K562 (cell line): ENCODE results near the gene SP4. TPM values are rescaled to one million over a fixed set of nuclear protein-coding genes. Genes with fewer than 3 reads are reported as not detected.

Source experiments
- ATAC-seq: fragments of 200-7000 bp; cut with Tn5 transposase; 3 replicates; pipeline ENCODE4 v1.9.1; 2020; ENCODE audit warnings: moderate library complexity
- BruUV-seq: library from RNA; stranded (reverse); fragments of 400-500 nt; replicated peaks from 2 replicates; lab custom pipeline; 2021; lab: Mats Ljungman, UMichigan
- CTCF ChIA-PET: fragments of 300-600 bp; formaldehyde crosslinking; extraction: SDS; loops from one replicate; lab custom pipeline; 2021; ENCODE audit warnings: low intra/inter-chr PET ratio; lab: Yijun Ruan, JAX
- POLR2A ChIA-PET: fragments of 300-600, 350-650 bp; sonication (Branson Sonifier 250); formaldehyde crosslinking; extraction: SDS; loops from one replicate; lab custom pipeline; 2021; ENCODE audit warnings: antibody characterized with exemption, inconsistent platforms; lab: Yijun Ruan, JAX
- DNase-seq, 4 experiments: peaks; one replicate each; pipeline versions ENCODE4 v3.0.0 to v3.0.0-alpha.2; 2011 to 2018; ENCODE audit warnings: low spot score in 3 of 4, mixed read lengths in 3 of 4; ENCODE audit errors: extremely low read depth in 1 of 4
- FAIRE-seq: peaks from 2 replicates; lab custom pipeline; 2011; peaks lifted over from hg19 to GRCh38; lab: Jason Lieb, UNC
- H2AFZ ChIP-seq: 2 replicates; pipeline ENCODE4 v1.6.0; 2011; ENCODE audit warnings: low read depth, low read length, control low read depth, inconsistent platforms
- H3K27ac ChIP-seq: fragments of 200-600 bp; 3 replicates; pipeline ENCODE4 v1.8.0; 2011; ENCODE audit warnings: low read depth, mild to moderate bottlenecking, control low read depth, inconsistent platforms, low read length, moderate library complexity, mixed read lengths; ENCODE audit errors: extremely low read depth
- H3K27me3 ChIP-seq, 2 experiments: fragments of 300-600 bp in 1 of 2; 2 replicates in 1 of 2; 3 replicates in 1 of 2; pipeline versions ENCODE4 v1.6.0 to v1.8.0; 2011; ENCODE audit warnings: inconsistent platforms in 2 of 2, low read length in 2 of 2, mild to moderate bottlenecking in 1 of 2, mixed read lengths in 1 of 2, moderate library complexity in 1 of 2; ENCODE audit not compliant: control insufficient read depth in 2 of 2, insufficient read depth in 2 of 2
- H3K36me3 ChIP-seq: fragments of 300-600 bp; 3 replicates; pipeline ENCODE4 v1.8.0; 2011; ENCODE audit warnings: mild to moderate bottlenecking, low read length, inconsistent platforms; ENCODE audit not compliant: control insufficient read depth, insufficient read depth
- H3K4me1 ChIP-seq, 2 experiments: fragments of 200-600 bp in 1 of 2; replicated peaks in 1 of 2; 2 replicates in 1 of 2; 3 replicates in 1 of 2; pipeline versions ENCODE4 v1.5.1 to v1.8.0; 2011; ENCODE audit warnings: inconsistent platforms in 2 of 2, low read length in 2 of 2, mild to moderate bottlenecking in 1 of 2, mixed read lengths in 1 of 2, moderate library complexity in 1 of 2; ENCODE audit not compliant: control insufficient read depth in 2 of 2, insufficient read depth in 2 of 2
- H3K4me2 ChIP-seq: 2 replicates; pipeline ENCODE4 v1.6.1; 2011; ENCODE audit warnings: low read length, control low read depth, inconsistent platforms, mixed read lengths; ENCODE audit not compliant: insufficient read depth
- H3K4me3 ChIP-seq: fragments of 200-600 bp; sonication (generic), shearing (Covaris generic); 2 replicates; pipeline ENCODE4 v1.5.1; 2016; ENCODE audit warnings: control low read depth, inconsistent platforms
- H3K79me2 ChIP-seq: fragments of 200-600 bp; 3 replicates; pipeline ENCODE4 v1.8.0; 2011; ENCODE audit warnings: low read length, inconsistent platforms; ENCODE audit not compliant: control insufficient read depth, insufficient read depth
- H3K9ac ChIP-seq, 2 experiments: 2 replicates each; pipeline versions ENCODE4 v1.6.0 to v1.6.1; 2011; ENCODE audit warnings: low read depth in 2 of 2, low read length in 2 of 2, control low read depth in 1 of 2, inconsistent platforms in 1 of 2, mild to moderate bottlenecking in 1 of 2, mixed read lengths in 1 of 2; ENCODE audit not compliant: insufficient read depth in 1 of 2
- H3K9me1 ChIP-seq: one replicate; pipeline ENCODE4 v1.6.0; 2011; ENCODE audit warnings: inconsistent platforms, mild to moderate bottlenecking, low read length, moderate library complexity; ENCODE audit not compliant: control insufficient read depth, insufficient read depth
- H3K9me3 ChIP-seq: replicated peaks from 2 replicates; pipeline ENCODE4 v1.5.1; 2011; ENCODE audit warnings: low read depth, low read length, inconsistent platforms; ENCODE audit not compliant: control insufficient read depth, insufficient read depth
- H4K20me1 ChIP-seq: replicated peaks from 2 replicates; pipeline ENCODE4 v1.6.1; 2011; ENCODE audit warnings: low read length, inconsistent platforms, mixed read lengths; ENCODE audit not compliant: control insufficient read depth, insufficient read depth
- ILK ChIP-seq: fragments of 450-650 bp; IDR thresholded peaks from 2 replicates; pipeline ENCODE4 v1.6.1; 2016; ENCODE audit warnings: missing genetic modification characterization, low read depth, mild to moderate bottlenecking, missing compliant biosample characterization, moderate library complexity, borderline replicate concordance
- NELFE ChIP-seq: IDR thresholded peaks from 2 replicates; pipeline ENCODE4 v1.6.1; 2011; ENCODE audit warnings: mild to moderate bottlenecking; ENCODE audit not compliant: insufficient read depth, insufficient read length
- NR0B1 ChIP-seq: fragments of 450-650 bp; IDR thresholded peaks from one replicate; pipeline ENCODE4 v1.6.1; 2018; ENCODE audit warnings: mild to moderate bottlenecking, moderate library complexity; ENCODE audit not compliant: partially characterized antibody
- RBM22 ChIP-seq: fragments of 200-400 bp; formaldehyde crosslinking; IDR thresholded peaks from 2 replicates; pipeline ENCODE4 v1.6.1; 2018; ENCODE audit warnings: low read length, low read depth; ENCODE audit not compliant: poor library complexity, severe bottlenecking
- TCFL5 ChIP-seq: fragments of 250-450 bp; sonication (Bioruptor Pico); conservative IDR thresholded peaks from 2 replicates; pipeline ENCODE4 v1.6.1; 2021; ENCODE audit warnings: mild to moderate bottlenecking, moderate library complexity, matching md5 sums
- TFE3 ChIP-seq: fragments of 450-650 bp; formaldehyde crosslinking; IDR thresholded peaks from 2 replicates; pipeline ENCODE4 v1.4.0; 2020; ENCODE audit warnings: mild to moderate bottlenecking, mixed read lengths
- YY1 ChIP-seq, 3 experiments: IDR thresholded peaks; 2 replicates each; pipeline ENCODE4 v1.6.1; 2011; ENCODE audit warnings: low read length in 2 of 3, mild to moderate bottlenecking in 2 of 3, moderate library complexity in 2 of 3, borderline replicate concordance in 1 of 3, control low read depth in 1 of 3, low read depth in 1 of 3; ENCODE audit not compliant: insufficient read depth in 3 of 3, insufficient replicate concordance in 2 of 3, control insufficient read depth in 1 of 3, insufficient read length in 1 of 3; ENCODE audit errors: extremely low read depth in 1 of 3
- ZNF239 ChIP-seq: fragments of 250-450 bp; sonication (Bioruptor Pico); IDR thresholded peaks from 2 replicates; pipeline ENCODE4 v1.4.0; 2020; ENCODE audit warnings: mild to moderate bottlenecking
- ZNF512 ChIP-seq: IDR thresholded peaks from 2 replicates; pipeline ENCODE4 v1.6.1; 2016; ENCODE audit warnings: missing genetic modification characterization, missing compliant biosample characterization
- ZNF57 ChIP-seq: fragments of 450-650 bp; formaldehyde crosslinking; IDR thresholded peaks from 2 replicates; pipeline ENCODE4 v1.4.0; 2020; ENCODE audit warnings: mild to moderate bottlenecking, moderate library complexity
- ZNF778 ChIP-seq: fragments of 450-650 bp; formaldehyde crosslinking; IDR thresholded peaks from 2 replicates; pipeline ENCODE4 v1.4.0; 2020; ENCODE audit warnings: mild to moderate bottlenecking, moderate library complexity
- ZSCAN29 ChIP-seq: fragments of 450-650 bp; IDR thresholded peaks from 2 replicates; pipeline ENCODE4 v1.6.1; 2017
- WGBS: fragments of 100-300 bp; shearing (Covaris generic); methylation state at CpG from one replicate; pipeline ENCODE4 v1.1.6; 2016; ENCODE audit warnings: low coverage, mixed read lengths; ENCODE audit not compliant: insufficient coverage; ENCODE audit errors: missing lambda C conversion rate; 5-methylcytosine and 5-hydroxymethylcytosine counted together
- in situ Hi-C: fragments of 300-500 bp; cut with MboI; formaldehyde crosslinking; loops from 4 replicates; pipeline ENCODE4 v1.15.0; 2018; ENCODE audit warnings: inconsistent platforms, mixed read lengths
- intact Hi-C: fragments of 100-400 bp; cut with micrococcal nuclease; formaldehyde crosslinking; loops from 2 replicates; pipeline ENCODE4 v1.14.2; 2022
- polyA plus RNA-seq, 8 experiments: library from polyadenylated mRNA; depleted of rRNA in 4 of 8; stranded (reverse) in 5 of 8; unstranded in 3 of 8; fragments of >200 nt; fragmentation: Nextera tagmentation in 2 of 8; fragmentation: Illumina TruSeq in 1 of 8; extraction: Ambion mirVana in 2 of 8; extraction: Trizol in 1 of 8; gene quantifications; 2 replicates each; pipeline versions ENCODE4 v1.2.1 to v1.2.3, GENCODE V29; 2011 to 2014; ENCODE audit warnings: inconsistent platforms in 1 of 8, missing spikeins in 1 of 8
- total RNA-seq, 7 experiments: library from RNA; depleted of rRNA in 6 of 7; stranded (reverse); fragments of >200 nt in 6 of 7; fragmentation: Illumina TruSeq in 2 of 7; extraction: Trizol in 2 of 7; gene quantifications; 2 replicates each; pipeline versions ENCODE4 v1.2.1 to v1.2.3, GENCODE V29; 2011 to 2021; ENCODE audit warnings: low replicate concordance in 1 of 7

Gene SP4
- total and polyA plus RNA-seq, 9 of the 15 experiments (the other 6 are each of a cell fraction or from before 2014, with no cell fraction given): 2.4 to 9.4 (median 4.5) TPM

GRCh38 chr7:21426286-21427181, 1.3 kb upstream of the SP4 start (continued):
- TF ChIP-seq TFE3 (CRISPR knock-in tag) (no peak), ZNF57 (CRISPR knock-in tag) (no peak)

- CTCF ChIA-PET: no interaction called here
- H2AFZ ChIP-seq: peak overlapping the region; percentile 95
- peak; percentile 87 for ATAC-seq
- intact Hi-C loops (loop anchor here (5.0 kb wide), 1 partner anchor 75 kb away; no protein-coding TSS in a partner anchor), in situ Hi-C loops (no loop called here)
- peak overlapping the region; percentile 98 for H3K4me2 ChIP-seq
- no peaks in the 10 kb centered on the region for H3K27me3 ChIP-seq
- FAIRE-seq: peak; percentile 92
- H4K20me1 ChIP-seq: no peaks in the 10 kb centered on the region
- peak overlapping the region; percentile 99 for H3K27ac ChIP-seq
- peak; percentile 91 to 98 (median 94) for DNase-seq
- H3K9ac ChIP-seq: peak overlapping the region; percentile 89 to 95
- H3K9me1 ChIP-seq: no peaks in the 10 kb centered on the region
- POLR2A ChIA-PET: interaction anchor here (0.5 to 1.4 kb wide), 11 partner anchors 10 to 753 kb away, joined by 3 to 11 read pairs (median 3); no protein-coding TSS in a partner anchor
- no TSS peak for BruUV-seq
- WGBS: 0% methylated on average over 19 of the region's 57 CpGs
- peaks cover 25 to 31% of the 10 kb centered on the region in 2 experiments for H3K4me1 ChIP-seq
- no peaks in the 10 kb centered on the region for H3K9me3 ChIP-seq
- H3K4me3 ChIP-seq: peak overlapping the region; percentile 87
- H3K79me2 ChIP-seq: peaks cover 17% of the 10 kb centered on the region; the same call in 2 of the 3 replicates
- no peaks in the 10 kb centered on the region; the same call in 2 of the 3 replicates for H3K36me3 ChIP-seq
- TF ChIP-seq NR0B1 (no peak), RBM22 (peak; percentile 32), ZSCAN29 (no peak; the same call in 1 of the 2 replicates), ILK (tag) (no peak), YY1 (IDR thresholded peaks at IDR 0.05; ENCODE audit: borderline replicate concordance in 1 of 3, control insufficient read depth in 1 of 3, extremely low read depth in 1 of 3, insufficient read depth in 3 of 3, insufficient read length in 1 of 3, insufficient replicate concordance in 2 of 3, low read depth in 1 of 3, low read length in 2 of 3) (peak in 1 of 3 experiments; percentile 84), ZNF239 (CRISPR knock-in tag) (no peak), TCFL5 (no peak), ZNF512 (tag) (no peak), NELFE (no peak), ZNF778 (CRISPR knock-in tag) (no peak)
Measured at GRCh38 chr7:21427182-21427870, 557 bp upstream of the SP4 start.
